ENCODE data around the gene TTF1. TPM values are rescaled to one million over a fixed set of nuclear protein-coding genes. Genes with fewer than 3 reads are reported as not detected.

Gene TTF1
- total and polyA plus RNA-seq, 10 of the 15 experiments (the other 5 are each of a cell fraction or from before 2014, with no cell fraction given), result 11.3 to 25.5 (median 16.0) TPM

GRCh38 chr9:132406554-132407122 is at the start of gene TTF1 (continued):
- TF ChIP-seq ZBTB11 (CRISPR knock-in tag; IDR thresholded peaks at IDR 0.05) (no peak), SMARCA5 (IDR thresholded peaks at IDR 0.05) (no peak), SKIL (IDR thresholded peaks at IDR 0.05; ENCODE audit: low read depth, poor library complexity, severe bottlenecking) (no peak), GATAD2B (conservative IDR thresholded peaks at IDR 0.05; ENCODE audit: low read depth) (0 out of 2 replicates have a peak, but pooled peaks have one; percentile 32), JUNB (IDR thresholded peaks at IDR 0.05) (no peak), CBX3 (IDR thresholded peaks at IDR 0.05; ENCODE audit: borderline replicate concordance, low read depth) (no peak), RFX5 (IDR thresholded peaks at IDR 0.05; ENCODE audit: low read depth, low read length) (no peak), E2F4 (IDR thresholded peaks at IDR 0.05; ENCODE audit: low read depth, low read length) (peak; percentile 81), NFIC (IDR thresholded peaks at IDR 0.05; ENCODE audit: low read depth, low read length) (no peak), BCL3 (IDR thresholded peaks at IDR 0.05; ENCODE audit: borderline replicate concordance, insufficient read depth, low read depth, low read length, poor library complexity, severe bottlenecking) (no peak), PML (IDR thresholded peaks at IDR 0.05; ENCODE audit: low read length) (no peak), CHD1 (IDR thresholded peaks at IDR 0.05; ENCODE audit: low read depth, low read length) (no peak), SMC3 (IDR thresholded peaks at IDR 0.05; ENCODE audit: borderline replicate concordance, low read length) (no peak), ETV6 (conservative IDR thresholded peaks at IDR 0.05 in 1 of 2, IDR thresholded peaks at IDR 0.05 in 1 of 2; ENCODE audit: borderline replicate concordance in 1 of 2, low read depth in 1 of 2) (peak in 1 of 2 experiments; percentile 97; a peak in 2 of 4 replicates), SMAD5 (IDR thresholded peaks at IDR 0.05; ENCODE audit: low read depth) (peak; percentile 59; the same call in 1 of the 2 replicates), RUNX3 (IDR thresholded peaks at IDR 0.05; ENCODE audit: low read length) (no peak), CREB1 (IDR thresholded peaks at IDR 0.05; ENCODE audit: low read depth) (peak; percentile 91), FOXK2 (IDR thresholded peaks at IDR 0.05) (0 out of 2 replicates have a peak, but pooled peaks have one; percentile 35), EED (IDR thresholded peaks at IDR 0.05; ENCODE audit: low read depth) (no peak), ZZZ3 (IDR thresholded peaks at IDR 0.05; ENCODE audit: control insufficient read depth, insufficient read length, low read depth) (no peak), ATF3 (IDR thresholded peaks at IDR 0.05; ENCODE audit: borderline replicate concordance, extremely low read depth, low read depth, low read length) (no peak), POLR2AphosphoS5 (IDR thresholded peaks at IDR 0.05; ENCODE audit: low read length) (peak; percentile 79)

All from GM12878 (cell line).